PC-9 (cell line): ENCODE measurements around the gene RBM33.

Experiments
- EZH2 ChIP-seq: fragments of 200-600 bp; sonication (generic); IDR thresholded peaks from 2 replicates; pipeline ENCODE4 v1.8.0; 2017; ENCODE audit warnings: antibody characterized with exemption, low read depth
- TF ChIP-seq, protein P1 (sequence below): fragments of 200-600 bp; sonication (generic); conservative IDR thresholded peaks from 2 replicates; pipeline ENCODE4 v1.6.1; 2017; ENCODE audit warnings: mixed run types, antibody characterized with exemption, mild to moderate bottlenecking, moderate library complexity

DNA sequence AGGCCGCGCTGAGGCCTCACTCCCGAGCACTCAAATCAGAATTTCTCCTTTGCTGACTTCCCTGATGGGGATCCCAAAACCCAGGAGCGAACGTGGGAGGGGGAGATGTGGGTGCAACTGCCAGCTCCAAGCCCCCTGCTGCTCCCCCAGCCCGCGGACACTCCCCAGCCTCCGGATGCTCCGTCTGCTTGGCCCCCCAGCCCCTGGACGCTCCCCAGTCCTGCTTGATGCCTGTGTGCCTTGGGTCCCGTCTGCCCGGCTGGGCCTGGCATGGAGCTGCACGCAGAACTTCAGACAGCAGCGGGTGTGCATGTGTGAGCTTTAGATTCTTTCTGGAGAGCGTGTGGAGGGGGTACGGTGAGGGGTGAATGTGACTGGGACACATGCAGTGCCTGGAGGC, 172.5 kb downstream of the RBM33 start:
- TF ChIP-seq, protein P1, sequence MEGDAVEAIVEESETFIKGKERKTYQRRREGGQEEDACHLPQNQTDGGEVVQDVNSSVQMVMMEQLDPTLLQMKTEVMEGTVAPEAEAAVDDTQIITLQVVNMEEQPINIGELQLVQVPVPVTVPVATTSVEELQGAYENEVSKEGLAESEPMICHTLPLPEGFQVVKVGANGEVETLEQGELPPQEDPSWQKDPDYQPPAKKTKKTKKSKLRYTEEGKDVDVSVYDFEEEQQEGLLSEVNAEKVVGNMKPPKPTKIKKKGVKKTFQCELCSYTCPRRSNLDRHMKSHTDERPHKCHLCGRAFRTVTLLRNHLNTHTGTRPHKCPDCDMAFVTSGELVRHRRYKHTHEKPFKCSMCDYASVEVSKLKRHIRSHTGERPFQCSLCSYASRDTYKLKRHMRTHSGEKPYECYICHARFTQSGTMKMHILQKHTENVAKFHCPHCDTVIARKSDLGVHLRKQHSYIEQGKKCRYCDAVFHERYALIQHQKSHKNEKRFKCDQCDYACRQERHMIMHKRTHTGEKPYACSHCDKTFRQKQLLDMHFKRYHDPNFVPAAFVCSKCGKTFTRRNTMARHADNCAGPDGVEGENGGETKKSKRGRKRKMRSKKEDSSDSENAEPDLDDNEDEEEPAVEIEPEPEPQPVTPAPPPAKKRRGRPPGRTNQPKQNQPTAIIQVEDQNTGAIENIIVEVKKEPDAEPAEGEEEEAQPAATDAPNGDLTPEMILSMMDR, result no peak
- TF ChIP-seq EZH2, result no peak
